H1 (cell line): ENCODE measurements around the gene CKAP4. TPM values are rescaled to one million over a fixed set of nuclear protein-coding genes. Genes with fewer than 3 reads are reported as not detected.

ENCODE experiments used
- CTCF ChIA-PET: fragments of 300-600 bp; sonication (Branson Sonifier 250); formaldehyde crosslinking; loops from one replicate; lab custom pipeline; 2021; ENCODE audit not compliant: partially characterized antibody; lab: Charles Lee
- POLR2A ChIA-PET: fragments of 300-600 bp; sonication (Branson Sonifier 250); formaldehyde crosslinking; loops from one replicate; lab custom pipeline; 2021; ENCODE audit warnings: inconsistent platforms; ENCODE audit not compliant: partially characterized antibody; lab: Charles Lee
- DNase-seq, 2 experiments: peaks; one replicate each; pipeline versions ENCODE4 v3.0.0 to v3.0.0-alpha.2; 2010 to 2022; ENCODE audit warnings: low spot score in 2 of 2, low read depth in 1 of 2, mixed read lengths in 1 of 2
- FAIRE-seq: peaks from 2 replicates; lab custom pipeline; 2011; peaks lifted over from hg19 to GRCh38; lab: Jason Lieb, UNC
- H2AFZ ChIP-seq: 2 replicates; pipeline ENCODE4 v1.8.1; 2012; ENCODE audit warnings: low read length, inconsistent platforms
- H2AK5ac ChIP-seq: 2 replicates; pipeline ENCODE4 v1.6.1; 2013; ENCODE audit warnings: low read depth, low read length
- H2BK120ac ChIP-seq: replicated peaks from 2 replicates; pipeline ENCODE3; 2013; ENCODE audit warnings: low read depth, low read length, inconsistent platforms
- H2BK12ac ChIP-seq: 2 replicates; pipeline ENCODE4 v1.6.1; 2013; ENCODE audit warnings: low read depth, low read length
- H2BK15ac ChIP-seq: 2 replicates; pipeline ENCODE4 v1.6.1; 2013; ENCODE audit warnings: low read length
- H2BK20ac ChIP-seq: 2 replicates; pipeline ENCODE4 v1.6.1; 2013; ENCODE audit warnings: low read length
- H2BK5ac ChIP-seq: 2 replicates; pipeline ENCODE4 v1.6.1; 2013; ENCODE audit warnings: low read depth, low read length
- H3K14ac ChIP-seq: 2 replicates; pipeline ENCODE4 v1.6.1; 2013; ENCODE audit warnings: inconsistent platforms; ENCODE audit not compliant: insufficient read length
- H3K18ac ChIP-seq: 2 replicates; pipeline ENCODE4 v1.6.1; 2013; ENCODE audit warnings: low read length; ENCODE audit errors: extremely low read depth
- H3K23ac ChIP-seq: 2 replicates; pipeline ENCODE4 v1.6.1; 2013; ENCODE audit warnings: inconsistent platforms; ENCODE audit not compliant: insufficient read length
- H3K23me2 ChIP-seq: 2 replicates; pipeline ENCODE4 v1.6.1; 2013; ENCODE audit warnings: low read depth, low read length
- H3K27ac ChIP-seq: 2 replicates; pipeline ENCODE4 v1.6.1; 2011; ENCODE audit warnings: low read depth, low read length, inconsistent platforms
- H3K27me3 ChIP-seq, 4 experiments: replicated peaks in 1 of 4; 1 replicate in 1 of 4; 2 replicates in 3 of 4; pipeline versions ENCODE4 v1.6.1 to v1.8.1; 2011 to 2013; ENCODE audit warnings: low read length in 3 of 4, mild to moderate bottlenecking in 3 of 4, inconsistent platforms in 2 of 4, mixed read lengths in 2 of 4, moderate library complexity in 1 of 4; ENCODE audit not compliant: control insufficient read depth in 3 of 4, insufficient read depth in 3 of 4; ENCODE audit errors: extremely low read depth in 1 of 4
- H3K36me3 ChIP-seq, 4 experiments: 2 replicates each; pipeline versions ENCODE4 v1.6.1 to v1.8.1; 2011 to 2013; ENCODE audit warnings: mild to moderate bottlenecking in 4 of 4, low read length in 3 of 4, moderate library complexity in 2 of 4, control low read depth in 1 of 4, inconsistent platforms in 1 of 4; ENCODE audit not compliant: insufficient read depth in 4 of 4, control insufficient read depth in 2 of 4
- H3K4ac ChIP-seq: replicated peaks from 2 replicates; pipeline ENCODE3; 2013; ENCODE audit warnings: low read length, low read depth, mixed read lengths, inconsistent platforms; ENCODE audit not compliant: insufficient read length
- H3K4me1 ChIP-seq, 4 experiments: replicated peaks in 1 of 4; 1 replicate in 1 of 4; 2 replicates in 3 of 4; pipeline versions ENCODE4 v1.6.1 to v1.8.1; 2011 to 2013; ENCODE audit warnings: low read length in 3 of 4, inconsistent platforms in 2 of 4, mixed read lengths in 1 of 4; ENCODE audit not compliant: insufficient read depth in 4 of 4, control insufficient read depth in 3 of 4
- H3K4me2 ChIP-seq, 2 experiments: 2 replicates each; pipeline versions ENCODE4 v1.6.1 to v1.8.1; 2011 to 2013; ENCODE audit warnings: low read depth in 2 of 2, low read length in 2 of 2, control low read depth in 1 of 2, inconsistent platforms in 1 of 2, mild to moderate bottlenecking in 1 of 2; ENCODE audit not compliant: insufficient read depth in 1 of 2
- H3K4me3 ChIP-seq, 4 experiments: fragments of 200-600, 300-600 bp in 1 of 4; sonication (generic), shearing (Covaris generic), sonication (Bioruptor Twin) in 1 of 4; 2 replicates each; pipeline versions ENCODE4 v1.5.1 to v1.8.1; 2011 to 2016; ENCODE audit warnings: low read length in 4 of 4, low read depth in 3 of 4, control low read depth in 2 of 4, inconsistent platforms in 2 of 4, mild to moderate bottlenecking in 2 of 4, mixed read lengths in 1 of 4, moderate library complexity in 1 of 4; ENCODE audit not compliant: insufficient read depth in 2 of 4; ENCODE audit errors: extremely low read depth in 1 of 4
- H3K56ac ChIP-seq: replicated peaks from 2 replicates; pipeline ENCODE3; 2013; ENCODE audit warnings: low read depth, mild to moderate bottlenecking, mixed read lengths, low read length, inconsistent platforms; ENCODE audit not compliant: insufficient read length
- H3K79me1 ChIP-seq: 2 replicates; pipeline ENCODE4 v1.6.1; 2013; ENCODE audit warnings: low read depth, low read length, control low read depth
- H3K79me2 ChIP-seq, 2 experiments: 2 replicates each; pipeline versions ENCODE4 v1.6.1 to v1.8.1; 2012 to 2013; ENCODE audit warnings: low read length in 2 of 2, mild to moderate bottlenecking in 2 of 2, inconsistent platforms in 1 of 2; ENCODE audit not compliant: insufficient read depth in 2 of 2, control insufficient read depth in 1 of 2
- H3K9ac ChIP-seq, 4 experiments: replicated peaks in 1 of 4; 1 replicate in 1 of 4; 2 replicates in 3 of 4; pipeline versions ENCODE4 v1.6.1 to v1.8.1; 2011 to 2013; ENCODE audit warnings: low read depth in 3 of 4, low read length in 3 of 4, control low read depth in 2 of 4, mild to moderate bottlenecking in 2 of 4, moderate library complexity in 2 of 4, inconsistent platforms in 1 of 4; ENCODE audit errors: extremely low read depth in 1 of 4
- H3K9me3 ChIP-seq, 2 experiments: 2 replicates each; pipeline versions ENCODE4 v1.6.1 to v1.8.1; 2012 to 2013; ENCODE audit warnings: mild to moderate bottlenecking in 2 of 2, moderate library complexity in 2 of 2, control low read depth in 1 of 2, inconsistent platforms in 1 of 2, low read depth in 1 of 2, low read length in 1 of 2, mixed read lengths in 1 of 2; ENCODE audit not compliant: insufficient read depth in 2 of 2
- H4K20me1 ChIP-seq, 2 experiments: replicated peaks in 1 of 2; 2 replicates each; pipeline versions ENCODE3 to v1.8.1; 2011 to 2013; ENCODE audit warnings: inconsistent platforms in 2 of 2, low read length in 2 of 2, mild to moderate bottlenecking in 1 of 2; ENCODE audit not compliant: insufficient read depth in 2 of 2, control insufficient read depth in 1 of 2
- H4K5ac ChIP-seq: 2 replicates; pipeline ENCODE4 v1.6.1; 2013; ENCODE audit warnings: low read length, low read depth, mixed read lengths, inconsistent platforms; ENCODE audit not compliant: insufficient read length
- H4K8ac ChIP-seq: 2 replicates; pipeline ENCODE4 v1.8.0; 2013; ENCODE audit warnings: mild to moderate bottlenecking, moderate library complexity, low read length, inconsistent platforms; ENCODE audit not compliant: insufficient read depth; ENCODE audit errors: extremely low read depth
- H4K91ac ChIP-seq: replicated peaks from 2 replicates; pipeline ENCODE3; 2013; ENCODE audit warnings: low read length, mixed read lengths, inconsistent platforms; ENCODE audit not compliant: insufficient read length
- CHD1 ChIP-seq: IDR thresholded peaks from 2 replicates; pipeline ENCODE4 v1.6.1; 2012; ENCODE audit warnings: low read depth, low read length, improper control_type of control experiment
- RAD21 ChIP-seq, 2 experiments: IDR thresholded peaks in 1 of 2; conservative IDR thresholded peaks in 1 of 2; 2 replicates each; pipeline ENCODE4 v1.6.1; 2011; ENCODE audit warnings: low read depth in 2 of 2, low read length in 2 of 2, improper control_type of control experiment in 1 of 2, inconsistent platforms in 1 of 2, mild to moderate bottlenecking in 1 of 2, moderate library complexity in 1 of 2
- SP2 ChIP-seq: IDR thresholded peaks from 2 replicates; pipeline ENCODE4 v1.6.1; 2012; ENCODE audit warnings: mild to moderate bottlenecking, low read length, inconsistent platforms
- SUZ12 ChIP-seq: fragments of 200-600 bp; sonication (generic); IDR thresholded peaks from 2 replicates; pipeline ENCODE4 v1.6.1; 2012; ENCODE audit warnings: mild to moderate bottlenecking, inconsistent platforms, low read length, moderate library complexity, mixed read lengths
- TBP ChIP-seq: IDR thresholded peaks from 2 replicates; pipeline ENCODE4 v1.6.1; 2011; ENCODE audit warnings: low read depth, low read length, improper control_type of control experiment
- WGBS, 2 experiments: shearing (Covaris generic) in 1 of 2; methylation state at CpG; one replicate each; pipeline versions ENCODE4 v1.1.6 to v1.1.7; 2013 to 2015; ENCODE audit warnings: low lambda C conversion rate in 2 of 2, mixed read lengths in 2 of 2, inconsistent platforms in 1 of 2, low coverage in 1 of 2, missing lambda C conversion rate in 1 of 2; ENCODE audit not compliant: insufficient replicate concordance in 2 of 2, insufficient coverage in 1 of 2, insufficient read length in 1 of 2; ENCODE audit errors: extremely low coverage in 1 of 2, missing lambda C conversion rate in 1 of 2; 5-methylcytosine and 5-hydroxymethylcytosine counted together
- polyA plus RNA-seq, 7 experiments: library from polyadenylated mRNA; depleted of rRNA in 3 of 7; stranded (reverse) in 5 of 7; unstranded in 2 of 7; fragments of >200 nt in 5 of 7; fragments of 200-250 nt in 2 of 7; gene quantifications; 1 replicate in 5 of 7; 2 replicates in 1 of 7; 4 replicates in 1 of 7; pipeline versions ENCODE4 v1.2.1 to v1.2.3, GENCODE V29; 2011 to 2013; ENCODE audit warnings: missing spikeins in 2 of 7, mixed read lengths in 2 of 7
- total RNA-seq: library from RNA; stranded (reverse); fragmentation: NEBNext Ultra II Directional; extraction: Animal tissue kit (Norgen Biotek cat#: 25700); gene quantifications from 2 replicates; pipeline ENCODE4 v1.2.1, GENCODE V29; 2021

Gene CKAP4
- total and polyA plus RNA-seq, 2 of the 8 experiments (the other 6 are each of a cell fraction or from before 2014, with no cell fraction given), result 35.8 to 80.7 TPM

DNA sequence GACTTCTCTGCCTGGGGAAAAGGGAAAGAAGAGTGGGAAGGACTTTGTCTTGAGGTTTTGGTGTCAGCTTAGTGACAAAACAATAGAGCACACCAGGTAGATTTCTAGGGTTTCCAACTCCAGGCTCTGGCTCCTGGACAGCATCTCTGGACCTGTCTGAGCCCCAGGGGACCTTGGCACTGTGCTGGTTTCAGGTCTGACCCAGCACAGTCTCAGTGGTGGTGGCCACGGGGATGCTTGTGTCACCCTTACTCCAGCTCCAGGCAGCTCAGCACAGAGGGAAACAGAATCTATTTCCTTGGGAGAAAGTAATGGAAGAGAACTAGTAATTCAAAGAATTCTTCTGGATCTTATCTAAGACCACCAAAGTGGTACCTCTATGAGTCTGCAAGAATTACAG is 11.1 kb upstream of the CKAP4 start:
- H4K8ac ChIP-seq, result no peak overlapping the region
- H3K9me3 ChIP-seq, result no peaks in the 10 kb centered on the region
- peak in 1 of 2 experiments; percentile 7 for DNase-seq
- no peak overlapping the region for H3K27ac ChIP-seq
- no peak overlapping the region for H2BK120ac ChIP-seq
- H2BK12ac ChIP-seq, result no peak overlapping the region
- H3K4me1 ChIP-seq, result peaks cover 0 to 11% (median 5%) of the 10 kb centered on the region in 4 experiments; a peak in 3 of 7 replicates
- peaks cover 4% of the 10 kb centered on the region; the same call in 1 of the 2 replicates for H3K23me2 ChIP-seq
- no peaks in the 10 kb centered on the region for H3K36me3 ChIP-seq
- no peak overlapping the region for H3K4ac ChIP-seq
- no peaks in the 10 kb centered on the region for H3K79me1 ChIP-seq
- CTCF ChIA-PET, result interaction anchor here (0.7 to 2.3 kb wide), 6 partner anchors 12 to 237 kb away, joined by 3 to 7 read pairs (median 4); no protein-coding TSS in a partner anchor
- H4K20me1 ChIP-seq, result no peaks in the 10 kb centered on the region
- POLR2A ChIA-PET, result interaction anchor here (1.3 kb wide), 1 partner anchor 10 kb away, joined by 5 read pairs; no protein-coding TSS in a partner anchor
- H2BK5ac ChIP-seq, result no peak overlapping the region
- H3K14ac ChIP-seq, result no peak overlapping the region
- no peak overlapping the region for H2BK15ac ChIP-seq
- TF ChIP-seq CHD1, result no peak
- no peak for TF ChIP-seq TBP
- no peak for TF ChIP-seq RAD21 (IDR thresholded peaks at IDR 0.05 in 1 of 2, conservative IDR thresholded peaks at IDR 0.05 in 1 of 2; ENCODE audit: low read depth in 2 of 2, low read length in 2 of 2)
- no peak for TF ChIP-seq SUZ12
- TF ChIP-seq SP2, result no peak
- no peak overlapping the region for H3K56ac ChIP-seq
- no peak overlapping the region for H2AFZ ChIP-seq
- no peak overlapping the region for H4K5ac ChIP-seq
- H3K18ac ChIP-seq, result no peak overlapping the region
- H3K9ac ChIP-seq, result no peak overlapping the region
- whole genome bisulfite sequencing, 2 experiments, result 86% methylated on average over 1 of the region's 1 CpG; no CpG with 5 or more reads in 1 of the 2 experiments
- H3K79me2 ChIP-seq, result no peaks in the 10 kb centered on the region
- H3K27me3 ChIP-seq, result no peaks in the 10 kb centered on the region
- H3K4me2 ChIP-seq, result no peak overlapping the region
- no peak overlapping the region for H4K91ac ChIP-seq
- H2BK20ac ChIP-seq, result no peak overlapping the region
- H3K4me3 ChIP-seq, result no peak overlapping the region
- FAIRE-seq, result no peak
- no peak overlapping the region for H2AK5ac ChIP-seq
- no peak overlapping the region for H3K23ac ChIP-seq
